GM18873 (cell line): ENCODE results near the gene PARP3.

Experiments used
- ATAC-seq: cut with Tn5 transposase; IDR thresholded peaks from one replicate; pipeline ENCODE4 v1.9.1; 2021; ENCODE audit warnings: mild to moderate bottlenecking, moderate library complexity, moderate number of reproducible peaks; ENCODE audit not compliant: unreplicated experiment, low FRiP score

The PARP3 gene

GRCh38 chr3:51946796-51947195 lies 4.6 kb downstream of the PARP3 start:
- ATAC-seq: no peak

GRCh38 chr3:51947215-51947900 lies 5.2 kb downstream of the PARP3 start:
- ATAC-seq: no peak

- no peak for ATAC-seq
Observed at GRCh38 chr3:51948016-51948580, 5.9 kb downstream of the PARP3 start.

GRCh38 chr3:51949121-51949520 lies 7.0 kb downstream of the PARP3 start:
- no peak for ATAC-seq

GRCh38 chr3:51950899-51951298 lies 8.7 kb downstream of the PARP3 start:
- no peak for ATAC-seq

- ATAC-seq: no peak
Observed at GRCh38 chr3:51953445-51953844, 11.3 kb downstream of the PARP3 start.

GRCh38 chr3:51954105-51954504 lies 11.9 kb downstream of the PARP3 start:
- no peak for ATAC-seq

GRCh38 chr3:51954713-51955112 lies 12.6 kb downstream of the PARP3 start:
- ATAC-seq: no peak

- ATAC-seq: no peak
Observed at GRCh38 chr3:51955175-51955892, 13.2 kb downstream of the PARP3 start, which contains the start of gene GPR62. Gene GPR62 (plus strand): TSS chr3:51955381. CDS start chr3:51955653, 272 bp downstream.

- no peak for ATAC-seq
Observed at GRCh38 chr3:51955893-51956770, 14.0 kb downstream of the PARP3 start.

- no peak for ATAC-seq
Observed at GRCh38 chr3:51957520-51958205, 15.5 kb downstream of the PARP3 start.

- no peak for ATAC-seq
Observed at GRCh38 chr3:51958603-51959521, 16.7 kb downstream of the PARP3 start.

- ATAC-seq: no peak
Observed at GRCh38 chr3:51959651-51960050, 17.5 kb downstream of the PARP3 start.

GRCh38 chr3:51960386-51960785 lies 18.2 kb downstream of the PARP3 start:
- ATAC-seq: no peak

GRCh38 chr3:51961011-51961410 lies 18.8 kb downstream of the PARP3 start:
- no peak for ATAC-seq

GRCh38 chr3:51961602-51962569 lies 19.7 kb downstream of the PARP3 start:
- ATAC-seq: no peak

GRCh38 chr3:51962854-51963530 lies 20.8 kb downstream of the PARP3 start:
- no peak for ATAC-seq
